NCI-H524 treated with DMSO at 0.1 percent for 48 hours (cell line): Measurements from ENCODE around the gene LDHAL6B.
A peak's percentile ranks its signal among the peaks of the same experiment; 100 is the strongest.
"Not testable (repeated sequence)": the region's sequence is repeated elsewhere in the genome, so short reads cannot be mapped to it uniquely, and the experiment has no call there.

Experiments
- DNase-seq: peaks from one replicate; lab custom pipeline; 2025; lab: John Stamatoyannopoulos, UW

Gene LDHAL6B

GRCh38 chr15:59206623-59207183 lies at the start of gene LDHAL6B:
TSS of gene LDHAL6B (plus strand) at chr15:59206843. CDS start at chr15:59206941, 98 bp downstream.
- DNase-seq: no peak

DNA sequence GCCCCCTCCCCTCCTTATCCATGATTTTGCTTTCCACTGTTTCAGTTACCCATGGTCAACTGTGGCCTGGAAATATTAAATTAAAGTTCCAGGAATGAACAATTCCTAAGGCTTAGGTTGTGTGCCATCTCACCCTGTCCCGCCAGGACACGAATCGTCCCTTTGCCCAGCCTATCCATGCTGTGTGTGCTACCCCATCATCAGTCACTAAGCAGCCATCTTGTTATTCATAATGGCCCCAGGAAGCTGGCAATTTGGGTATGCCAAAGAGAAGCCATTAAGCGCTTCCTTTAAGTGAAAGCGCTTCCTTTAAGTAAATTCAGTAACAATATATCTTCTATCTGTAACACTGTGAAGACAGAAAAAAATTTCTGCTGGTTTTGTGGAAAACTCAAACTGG lies 49.2 kb upstream of the LDHAL6B start:
- DNase-seq: no peak

- DNase-seq: no peak
These were observed 48.6 kb upstream of the LDHAL6B start for GRCh38 chr15:59157840-59158700.

GRCh38 chr15:59158701-59159034 lies 48.0 kb upstream of the LDHAL6B start:
- no peak for DNase-seq

GRCh38 chr15:59159210-59159609 lies 47.4 kb upstream of the LDHAL6B start:
- DNase-seq: no peak

GRCh38 chr15:59160880-59161593 lies 45.6 kb upstream of the LDHAL6B start:
- peak; percentile 28 for DNase-seq

- DNase-seq: not testable (repeated sequence)
These were observed 44.6 kb upstream of the LDHAL6B start for GRCh38 chr15:59162080-59162479.

- DNase-seq: no peak
These were observed 40.9 kb upstream of the LDHAL6B start for GRCh38 chr15:59165726-59166125.

GRCh38 chr15:59166166-59166565 lies 40.5 kb upstream of the LDHAL6B start:
- DNase-seq: no peak

DNA sequence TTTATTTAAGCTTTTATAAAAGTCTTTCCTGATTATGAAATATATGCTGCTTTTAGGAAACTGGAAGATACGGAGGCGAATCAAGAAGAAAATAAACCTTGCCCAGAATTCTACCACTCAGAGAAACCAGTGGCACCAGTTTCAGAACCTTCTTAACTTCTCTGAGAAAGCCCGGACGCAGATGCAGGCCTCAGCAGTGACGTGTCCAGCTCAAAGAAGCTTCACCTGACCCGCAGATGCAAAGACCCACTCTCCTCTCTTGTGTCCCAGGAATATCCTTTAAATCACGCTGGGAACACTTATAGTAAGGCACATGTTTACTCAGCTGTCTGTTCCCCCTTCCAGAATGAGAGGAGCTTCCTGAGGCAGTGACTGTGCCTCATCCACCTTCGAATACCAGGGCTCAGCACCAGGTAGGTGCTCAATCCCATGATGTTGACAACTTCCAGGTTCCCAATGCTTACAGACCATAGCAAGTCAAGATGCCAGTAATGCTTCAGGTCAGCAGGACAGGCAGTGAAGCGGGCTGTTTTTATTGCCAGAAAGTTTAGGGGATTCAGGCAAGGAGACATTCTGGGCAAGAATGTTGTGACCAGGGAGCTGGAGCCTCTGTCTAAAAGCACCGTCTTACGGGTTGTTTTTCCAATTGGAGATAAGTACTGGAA lies 39.9 kb upstream of the LDHAL6B start:
- DNase-seq: no peak

- no peak for DNase-seq
These were observed 38.1 kb upstream of the LDHAL6B start for GRCh38 chr15:59168536-59168935.

DNA sequence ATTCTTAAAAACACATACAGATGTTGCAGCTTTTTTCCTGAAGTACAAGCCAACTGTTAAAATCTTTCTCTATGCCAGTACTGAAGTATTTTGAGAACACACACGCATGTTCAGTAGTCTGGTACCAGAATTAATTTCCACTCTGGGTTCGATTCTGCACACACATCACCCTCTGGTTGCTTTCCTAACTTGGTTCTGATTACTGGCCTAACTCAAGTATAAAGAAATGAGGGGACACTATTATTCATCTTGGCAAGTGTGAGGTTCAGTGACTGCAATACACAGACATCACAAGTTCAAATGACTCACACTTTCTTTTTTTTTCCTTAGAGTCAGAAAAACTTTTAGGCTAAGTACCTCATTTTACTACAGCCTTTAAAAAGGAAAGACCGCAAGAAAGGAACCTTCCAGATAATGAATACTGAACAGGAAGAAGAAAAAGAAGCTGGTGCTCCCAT lies 37.4 kb upstream of the LDHAL6B start:
- DNase-seq: no peak

- no peak for DNase-seq
These were observed 36.2 kb upstream of the LDHAL6B start for GRCh38 chr15:59170295-59171066.

GRCh38 chr15:59171067-59171397 lies 35.6 kb upstream of the LDHAL6B start:
- DNase-seq: no peak

GRCh38 chr15:59172289-59172901 lies 34.2 kb upstream of the LDHAL6B start:
- DNase-seq: no peak

GRCh38 chr15:59173194-59173593 lies 33.4 kb upstream of the LDHAL6B start:
- DNase-seq: no peak

DNA sequence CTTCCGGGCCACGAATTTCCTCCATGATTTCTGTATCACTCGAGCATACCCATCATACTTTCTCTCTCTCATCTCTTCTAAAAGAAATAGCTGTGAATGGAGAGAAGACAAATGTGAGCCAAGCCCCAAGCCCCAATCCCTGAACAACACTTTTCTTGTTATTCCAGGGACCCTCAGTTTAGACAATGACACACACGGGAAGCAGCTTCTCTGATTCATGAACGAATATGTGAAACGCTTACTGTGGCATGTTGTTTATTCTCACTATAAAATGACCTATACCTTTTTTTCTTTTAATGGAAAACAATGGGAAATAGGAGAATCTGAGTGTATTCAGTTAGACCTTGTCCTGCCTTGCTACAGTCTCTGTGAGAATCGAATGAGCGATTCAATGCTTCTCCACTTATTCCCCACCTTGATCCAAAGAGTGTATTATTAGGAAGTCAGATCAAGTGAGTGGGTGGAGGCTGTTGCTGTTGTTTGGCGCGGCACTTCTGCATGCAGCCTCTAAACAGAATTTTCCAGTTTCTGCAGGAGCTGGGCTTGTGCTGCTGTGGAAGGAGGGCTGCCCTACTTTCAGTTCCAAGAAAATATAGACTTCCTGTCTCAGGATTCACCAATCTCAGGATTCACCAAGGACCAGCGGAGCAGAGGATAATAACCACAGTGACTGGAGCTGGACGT lies 32.4 kb upstream of the LDHAL6B start:
- no peak for DNase-seq

DNA sequence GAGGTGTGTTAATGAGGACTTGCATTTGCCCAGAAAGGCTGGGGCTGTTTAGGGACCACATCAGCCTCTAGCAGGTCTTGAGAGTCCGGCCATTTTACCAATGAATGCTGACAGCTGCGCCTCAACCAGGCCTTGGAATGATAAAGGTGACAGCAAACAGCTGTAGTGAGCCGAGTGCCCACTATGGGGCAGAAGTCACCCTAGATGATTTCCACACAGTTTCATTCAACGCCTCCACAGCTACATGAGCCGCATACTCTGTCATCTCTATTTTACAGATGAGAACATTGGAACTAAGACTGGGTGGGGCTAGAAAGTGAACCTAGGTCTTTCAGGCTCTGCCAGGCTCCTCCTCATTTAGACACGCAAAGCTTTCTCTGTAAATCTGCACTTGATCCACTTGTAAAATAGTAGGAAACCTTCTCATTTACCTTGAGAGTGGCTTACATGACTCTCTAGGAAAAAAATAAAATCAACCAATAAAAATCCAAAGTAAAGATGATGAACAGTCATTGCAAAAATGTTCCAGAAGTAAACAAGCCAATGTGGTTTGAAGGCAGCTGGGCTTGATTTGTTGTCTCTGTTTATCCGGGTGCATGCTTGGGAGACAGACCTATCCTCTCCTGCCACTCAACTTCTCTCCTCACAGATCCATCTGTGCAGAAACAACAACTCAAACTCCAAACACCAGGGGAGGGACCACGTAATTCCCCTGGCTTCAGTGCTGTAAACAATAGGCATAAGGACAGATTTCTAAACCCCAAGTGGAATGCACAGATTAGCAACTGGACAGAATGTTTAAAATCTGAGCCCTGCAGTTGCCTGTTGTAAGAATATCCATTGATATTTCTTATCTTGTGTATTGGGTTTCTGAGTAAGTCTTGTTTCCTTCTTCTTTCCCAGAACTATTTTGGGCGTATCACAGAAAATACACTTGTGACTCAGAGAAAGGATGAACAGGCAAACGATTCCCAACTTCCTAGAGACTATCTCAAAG lies 31.5 kb upstream of the LDHAL6B start:
- DNase-seq: peak; percentile 75

DNA sequence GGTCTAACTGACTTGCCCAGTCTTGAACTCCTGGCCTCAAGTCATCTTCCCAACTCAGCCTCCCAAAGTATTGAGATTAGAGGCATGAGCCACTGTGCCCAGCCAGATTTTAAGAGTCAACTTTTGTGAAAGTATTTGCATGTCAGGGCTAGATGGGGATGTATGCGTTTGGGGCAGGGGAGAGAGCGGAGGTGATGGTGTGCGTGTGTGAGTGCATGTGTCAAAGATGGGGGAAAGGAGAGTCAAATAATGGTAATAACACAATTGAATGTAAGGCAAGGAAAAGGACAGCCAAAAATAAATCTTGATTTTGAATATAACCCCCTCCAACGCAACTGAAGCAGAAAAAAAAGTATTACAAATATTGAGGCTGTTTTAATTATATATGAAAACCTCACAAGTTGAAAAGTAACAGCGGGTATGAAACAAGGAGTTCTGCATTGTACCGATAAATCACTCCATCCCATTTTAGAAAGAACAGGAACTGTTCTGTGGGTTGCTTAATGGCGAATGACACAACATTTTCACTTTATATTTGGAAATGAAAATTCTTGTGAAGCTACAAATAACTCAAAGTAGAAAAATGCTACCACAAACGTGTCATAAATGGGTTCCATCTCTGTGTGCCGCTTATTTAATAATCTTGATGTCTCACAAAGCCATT lies 29.9 kb upstream of the LDHAL6B start:
- no peak for DNase-seq
